Spleen (tissue), 7 donors: Measurements from ENCODE around the gene CDKN2AIPNL.

Source experiments
- POLR2A ChIP-seq, 3 donors: fragments of 450-650 bp; IDR thresholded peaks; one replicate each; pipeline ENCODE4 v1.5.1; 2017; ENCODE audit warnings: antibody characterized with exemption in 3 of 3, mild to moderate bottlenecking in 1 of 3
- TF ChIP-seq, protein P1 (sequence below), 11 experiments: fragments of 200-600 bp in 7 of 11; fragments of 450-650 bp in 4 of 11; sonication (generic) in 4 of 11; IDR thresholded peaks in 8 of 11; conservative IDR thresholded peaks in 3 of 11; 1 replicate in 7 of 11; 2 replicates in 4 of 11; pipeline versions ENCODE4 v1.4.0 to v1.8.0; 2016 to 2021; ENCODE audit warnings: antibody characterized with exemption in 11 of 11, inconsistent platforms in 4 of 11, mild to moderate bottlenecking in 1 of 11
- donor health status: DM: no; HTN: no; CAD: no; lungs with moderate emphysema.
- donor health status: DM: no; HTN: no; CAD: no.
- donor health status: DM: no; HTN: no; CAD: no.

DNA sequence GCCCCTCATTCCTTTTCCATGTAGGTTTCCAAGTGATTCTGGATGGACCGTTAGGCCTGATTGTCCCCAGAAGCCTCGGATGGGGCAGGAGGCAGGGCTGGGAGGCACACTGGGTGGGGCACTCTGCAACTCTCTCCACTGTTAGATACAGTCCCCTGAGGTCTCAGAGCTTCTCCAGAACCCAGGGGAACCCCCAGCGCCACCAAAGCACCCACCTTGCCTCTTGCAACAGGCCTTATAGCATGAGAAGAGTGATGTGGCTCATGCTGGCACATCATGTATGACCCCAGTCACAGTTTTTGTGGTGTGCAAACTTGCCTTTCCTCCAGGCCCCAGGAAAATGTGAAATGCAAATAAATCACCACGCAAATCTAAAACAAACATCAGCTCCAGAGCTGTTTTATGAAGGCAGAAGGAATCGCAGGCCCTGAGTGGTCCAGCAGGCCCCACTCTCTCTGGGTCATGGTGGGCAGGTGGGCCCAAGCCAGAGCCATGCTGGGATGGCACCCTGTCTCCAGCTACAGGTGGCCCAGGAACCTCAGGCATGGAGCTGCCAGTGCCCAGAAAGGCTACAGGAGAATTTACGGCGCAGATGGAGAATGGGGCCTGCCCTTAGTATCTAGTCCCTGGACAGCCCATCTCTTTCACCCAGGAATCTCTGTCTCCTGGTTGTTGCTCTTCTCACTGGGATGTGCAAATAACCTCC lies 36.3 kb upstream of the CDKN2AIPNL start:
- TF ChIP-seq, protein P1, sequence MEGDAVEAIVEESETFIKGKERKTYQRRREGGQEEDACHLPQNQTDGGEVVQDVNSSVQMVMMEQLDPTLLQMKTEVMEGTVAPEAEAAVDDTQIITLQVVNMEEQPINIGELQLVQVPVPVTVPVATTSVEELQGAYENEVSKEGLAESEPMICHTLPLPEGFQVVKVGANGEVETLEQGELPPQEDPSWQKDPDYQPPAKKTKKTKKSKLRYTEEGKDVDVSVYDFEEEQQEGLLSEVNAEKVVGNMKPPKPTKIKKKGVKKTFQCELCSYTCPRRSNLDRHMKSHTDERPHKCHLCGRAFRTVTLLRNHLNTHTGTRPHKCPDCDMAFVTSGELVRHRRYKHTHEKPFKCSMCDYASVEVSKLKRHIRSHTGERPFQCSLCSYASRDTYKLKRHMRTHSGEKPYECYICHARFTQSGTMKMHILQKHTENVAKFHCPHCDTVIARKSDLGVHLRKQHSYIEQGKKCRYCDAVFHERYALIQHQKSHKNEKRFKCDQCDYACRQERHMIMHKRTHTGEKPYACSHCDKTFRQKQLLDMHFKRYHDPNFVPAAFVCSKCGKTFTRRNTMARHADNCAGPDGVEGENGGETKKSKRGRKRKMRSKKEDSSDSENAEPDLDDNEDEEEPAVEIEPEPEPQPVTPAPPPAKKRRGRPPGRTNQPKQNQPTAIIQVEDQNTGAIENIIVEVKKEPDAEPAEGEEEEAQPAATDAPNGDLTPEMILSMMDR (IDR thresholded peaks at IDR 0.05 in 8 of 11, conservative IDR thresholded peaks at IDR 0.05 in 3 of 11), result no peak
- no peak for TF ChIP-seq POLR2A (IDR thresholded peaks at IDR 0.05)
